Endometrial microvascular endothelial cells (primary cell): ENCODE measurements around the gene DBNDD1. TPM values are rescaled to one million over a fixed set of nuclear protein-coding genes. Genes with fewer than 3 reads are reported as not detected.
"Not testable (repeated sequence)": the region's sequence is repeated elsewhere in the genome, so short reads cannot be mapped to it uniquely, and the experiment has no call there.

ENCODE experiments used
- in situ Hi-C: cut with HindIII; loops from 2 replicates; pipeline ENCODE4 v1.10.0; 2017; ENCODE audit warnings: low sequenced_read_pairs, low pct_unique_long_range_greater_than_20kb; ENCODE audit errors: inconsistent ontology term
- total RNA-seq: library from RNA; depleted of rRNA; stranded (reverse); fragments of >200 nt; gene quantifications from one replicate; pipeline ENCODE4 v1.2.3, GENCODE V29; 2015; ENCODE audit errors: inconsistent ontology term

Gene DBNDD1
- total RNA-seq, 1 donor from 2014 or later, result 3.8 TPM

DNA sequence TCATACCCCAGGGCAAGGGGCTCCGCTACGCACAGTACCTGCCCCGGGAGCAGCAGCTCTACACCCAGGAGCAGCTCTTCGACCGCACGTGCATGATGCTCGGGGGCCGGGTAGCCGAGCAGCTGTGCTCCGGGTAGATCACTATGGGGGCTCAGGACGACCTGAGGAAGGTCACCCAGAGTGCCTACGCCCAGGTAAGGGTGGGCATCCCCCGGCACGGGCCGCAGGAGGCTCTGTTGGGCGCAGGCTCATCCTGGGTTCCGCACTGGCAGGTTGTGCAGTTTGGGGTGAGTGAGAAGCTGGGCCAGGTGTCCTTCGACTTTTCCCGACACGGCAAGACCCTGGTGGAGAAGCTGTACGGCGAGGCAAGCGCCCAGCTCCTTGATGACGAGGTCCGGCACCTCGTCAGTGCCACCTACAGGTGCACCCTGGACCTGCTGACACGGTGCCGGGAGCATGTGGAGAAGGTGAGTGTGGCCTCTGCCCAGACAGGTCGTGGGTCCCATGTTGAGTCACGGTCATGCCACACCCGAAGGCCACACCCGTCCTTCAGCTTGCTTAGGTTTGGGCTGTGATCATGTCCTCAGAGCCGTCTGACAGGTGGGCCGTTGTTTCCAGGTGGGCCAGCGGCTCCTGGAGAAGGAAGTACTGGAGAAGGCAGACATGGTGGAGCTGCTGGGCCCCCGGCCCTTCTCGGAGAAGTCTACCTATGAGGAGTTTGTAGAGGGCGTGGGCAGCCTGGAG is 19.3 kb downstream of the DBNDD1 start:
- in situ Hi-C loops, result no loop called here

DNA sequence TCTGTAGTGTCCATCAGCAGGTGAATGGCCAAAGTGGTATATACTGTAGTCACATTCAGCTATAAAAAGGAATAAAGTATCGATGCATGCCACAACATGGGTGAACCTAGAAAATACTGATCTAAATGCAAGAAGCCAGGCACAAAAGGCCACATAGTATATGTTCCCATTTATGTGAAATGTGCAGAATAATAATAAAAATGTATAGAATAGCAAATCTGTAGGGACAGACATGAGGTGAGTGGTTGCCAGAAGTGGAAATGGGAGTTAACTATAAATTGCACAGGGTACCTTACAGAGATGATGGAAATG is 23.1 kb downstream of the DBNDD1 start:
- in situ Hi-C loops, result no loop called here

DNA sequence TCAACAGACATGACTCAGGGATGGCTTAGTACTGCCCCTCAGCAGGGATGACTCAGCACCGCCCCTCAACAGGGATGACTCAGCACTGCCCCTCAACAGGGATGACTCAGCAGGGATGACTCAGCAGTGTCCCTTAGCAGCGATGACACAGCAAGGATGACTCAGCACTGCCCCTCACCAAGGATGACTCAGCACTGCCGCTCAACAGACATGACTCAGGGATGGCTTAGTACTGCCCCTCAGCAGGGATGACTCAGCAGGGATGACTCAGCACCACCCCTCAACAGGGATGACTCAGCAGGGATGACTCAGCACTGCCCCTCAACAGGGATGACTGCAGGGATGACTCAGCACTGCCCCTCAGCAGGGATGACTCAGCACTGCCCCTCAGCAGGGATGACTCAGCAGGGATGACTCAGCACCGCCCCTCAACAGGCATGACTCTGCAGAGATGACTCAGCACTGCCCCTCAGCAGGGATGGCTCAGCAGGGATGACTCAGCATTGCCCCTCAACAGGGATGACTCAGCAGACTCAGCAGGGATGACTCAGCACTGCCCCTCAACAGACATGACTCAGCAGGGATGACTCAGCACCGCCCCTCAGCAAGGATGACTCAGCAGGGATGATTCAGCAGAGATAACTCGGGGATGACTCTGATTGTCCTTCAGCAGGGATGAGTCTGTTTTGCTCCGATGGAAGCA is 23.6 kb downstream of the DBNDD1 start:
- in situ Hi-C loops, result not testable (repeated sequence)

GRCh38 chr16:89994721-89995474 is 24.4 kb downstream of the DBNDD1 start:
- in situ Hi-C loops, result not testable (repeated sequence)

GRCh38 chr16:89994389-89994720 is 24.9 kb downstream of the DBNDD1 start:
- in situ Hi-C loops, result no loop called here

GRCh38 chr16:89993971-89994370 is 25.3 kb downstream of the DBNDD1 start:
- in situ Hi-C loops, result no loop called here

GRCh38 chr16:89993377-89993776 is 25.9 kb downstream of the DBNDD1 start:
- in situ Hi-C loops, result no loop called here

- in situ Hi-C loops, result no loop called here
Observed at GRCh38 chr16:89990799-89991198, 28.5 kb downstream of the DBNDD1 start.

GRCh38 chr16:89988951-89989350 is 30.3 kb downstream of the DBNDD1 start:
- in situ Hi-C loops, result no loop called here

GRCh38 chr16:89987169-89987568 is 32.1 kb downstream of the DBNDD1 start:
- in situ Hi-C loops, result no loop called here

GRCh38 chr16:89986600-89986999 is 32.7 kb downstream of the DBNDD1 start:
- in situ Hi-C loops, result no loop called here

- in situ Hi-C loops, result no loop called here
Observed at GRCh38 chr16:89985219-89985618, 34.0 kb downstream of the DBNDD1 start.

- in situ Hi-C loops, result no loop called here
Observed at GRCh38 chr16:89984216-89984615, 35.0 kb downstream of the DBNDD1 start.

GRCh38 chr16:89983536-89983935 is 35.7 kb downstream of the DBNDD1 start:
- in situ Hi-C loops, result no loop called here

- in situ Hi-C loops, result no loop called here
Observed at GRCh38 chr16:89982318-89982717, 36.9 kb downstream of the DBNDD1 start.

DNA sequence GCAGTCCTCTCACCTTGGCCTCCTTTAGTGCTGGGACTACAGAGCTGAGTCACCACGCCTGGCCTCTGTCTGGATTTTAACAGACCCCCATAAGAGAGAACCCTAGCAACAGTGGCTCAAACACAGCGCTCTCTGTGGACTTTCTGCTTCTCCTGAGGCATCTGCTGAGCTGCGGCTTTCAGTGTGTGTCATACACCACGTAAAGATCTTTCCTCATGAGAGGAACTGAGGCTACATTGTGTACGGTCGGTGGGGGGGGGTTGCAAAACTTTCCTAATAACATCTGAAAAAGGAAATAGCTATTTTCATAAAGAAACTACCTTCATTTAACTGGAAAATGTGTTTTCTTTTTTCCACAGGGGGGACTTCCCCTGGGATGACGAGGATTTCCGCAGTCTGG is 37.8 kb downstream of the DBNDD1 start:
- in situ Hi-C loops, result no loop called here

GRCh38 chr16:89974870-89975269 is 44.4 kb downstream of the DBNDD1 start:
- in situ Hi-C loops, result no loop called here

GRCh38 chr16:89973654-89974335 is 45.5 kb downstream of the DBNDD1 start:
- in situ Hi-C loops, result no loop called here

- in situ Hi-C loops, result no loop called here
Observed at GRCh38 chr16:89973235-89973634, 46.0 kb downstream of the DBNDD1 start.
